GM12892 (cell line): ENCODE measurements around the gene SAMD13.

Experiments used
- DNase-seq: peaks from one replicate; pipeline ENCODE4 v3.0.0; 2011; ENCODE audit not compliant: insufficient read length
- FAIRE-seq: peaks from 2 replicates; lab custom pipeline; 2011; peaks lifted over from hg19 to GRCh38; lab: Jason Lieb, UNC
- POLR2A ChIP-seq: IDR thresholded peaks from 2 replicates; pipeline ENCODE4 v1.6.1; 2011; ENCODE audit warnings: low read depth, low read length, control low read depth
- POLR2AphosphoS5 ChIP-seq: IDR thresholded peaks from 2 replicates; pipeline ENCODE4 v1.6.1; 2011; ENCODE audit warnings: low read depth, low read length, control low read depth
- TAF1 ChIP-seq: IDR thresholded peaks from 2 replicates; pipeline ENCODE4 v1.6.1; 2011; ENCODE audit warnings: low read depth, mild to moderate bottlenecking, control low read depth, low read length, borderline replicate concordance

SAMD13 gene

DNA sequence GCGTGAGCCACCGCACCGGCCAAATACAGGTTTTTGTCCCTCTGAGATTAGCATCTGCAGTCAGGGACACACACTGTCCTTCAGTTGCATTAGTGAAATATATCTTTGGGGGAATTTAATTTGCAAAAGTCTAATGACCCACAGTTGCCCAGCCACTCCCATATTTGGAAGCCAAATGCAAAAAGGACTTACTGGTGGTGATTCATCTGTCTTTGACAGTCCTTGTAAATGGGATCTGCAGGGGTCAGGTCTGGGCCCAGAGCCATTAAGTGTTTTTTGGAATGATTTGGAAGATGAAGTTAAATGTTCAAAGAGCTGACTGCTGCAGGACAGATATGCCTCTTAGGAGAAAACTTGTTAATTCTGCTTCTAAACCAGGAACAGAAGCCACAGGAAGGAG is 52.2 kb downstream of the SAMD13 start:
- TF ChIP-seq POLR2A (no peak), POLR2AphosphoS5 (no peak), TAF1 (no peak)
- FAIRE-seq: no peak
- no peak for DNase-seq

DNA sequence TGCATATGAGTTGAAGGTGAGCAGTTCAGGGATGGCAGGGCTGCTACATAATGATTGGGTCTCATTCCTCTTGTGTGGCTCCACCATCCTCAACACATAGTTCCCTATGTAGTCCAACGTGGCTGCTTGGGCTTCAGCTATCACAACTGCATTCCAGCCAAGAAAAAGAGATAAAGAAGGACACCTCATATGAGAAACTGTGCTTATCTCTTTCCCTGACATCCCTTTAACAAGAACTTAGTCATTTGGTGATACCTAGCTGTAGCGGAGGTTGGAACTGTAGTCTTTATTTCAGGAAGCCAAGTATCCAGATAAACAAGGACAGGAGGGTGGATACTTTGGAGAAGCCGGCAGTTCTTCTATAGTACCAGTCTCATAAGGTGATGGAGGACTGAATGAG is 54.0 kb downstream of the SAMD13 start:
- DNase-seq: no peak

DNA sequence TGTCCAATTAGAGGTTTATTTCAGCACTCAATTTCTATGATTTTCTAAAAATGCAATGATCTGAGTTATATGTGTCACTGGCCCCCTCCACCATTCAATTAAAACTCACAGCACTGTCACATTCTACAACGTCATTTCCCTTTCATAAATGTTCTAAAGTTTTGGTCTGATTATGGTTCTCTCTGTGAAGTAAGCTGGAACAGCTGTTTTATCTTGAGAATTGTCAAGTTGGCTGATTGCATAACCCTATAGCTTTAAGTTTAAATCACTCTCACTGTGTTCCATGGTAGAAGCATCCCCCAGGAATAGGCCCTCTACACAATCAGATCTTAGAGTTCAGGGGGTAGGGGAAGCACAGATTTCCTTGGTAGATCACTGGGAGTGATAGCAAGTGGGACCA is 55.4 kb downstream of the SAMD13 start:
- DNase-seq (no peak), FAIRE-seq (no peak)
- TF ChIP-seq POLR2A: no peak
- TF ChIP-seq POLR2AphosphoS5: no peak
- no peak for TF ChIP-seq TAF1

More for the DNA sequence above, 54.0 kb downstream of the SAMD13 start:
- TF ChIP-seq POLR2A (no peak), POLR2AphosphoS5 (no peak), TAF1 (no peak)
- no peak for FAIRE-seq

DNA sequence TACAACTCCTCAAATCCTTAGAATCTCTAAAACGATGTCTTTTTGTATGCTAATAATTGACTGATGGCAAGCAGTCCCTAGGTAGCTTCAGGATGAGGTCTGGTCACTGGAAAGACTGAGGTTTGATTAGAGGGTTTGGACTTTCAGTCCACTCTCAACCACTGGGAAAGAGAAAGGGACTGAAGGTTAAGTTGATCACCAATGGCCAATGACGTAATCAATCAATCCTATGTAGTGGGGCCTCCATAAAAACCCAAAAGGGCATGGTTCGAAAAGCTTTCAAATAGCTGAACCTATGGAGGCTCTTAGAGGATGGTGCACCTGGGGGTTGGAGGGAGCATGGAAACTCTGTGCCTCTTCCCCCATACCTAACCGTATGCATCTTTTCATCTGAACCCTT is 57.2 kb downstream of the SAMD13 start:
- DNase-seq (no peak), FAIRE-seq (no peak)
- TF ChIP-seq TAF1: no peak
- TF ChIP-seq POLR2AphosphoS5: no peak
- TF ChIP-seq POLR2A: no peak

DNA sequence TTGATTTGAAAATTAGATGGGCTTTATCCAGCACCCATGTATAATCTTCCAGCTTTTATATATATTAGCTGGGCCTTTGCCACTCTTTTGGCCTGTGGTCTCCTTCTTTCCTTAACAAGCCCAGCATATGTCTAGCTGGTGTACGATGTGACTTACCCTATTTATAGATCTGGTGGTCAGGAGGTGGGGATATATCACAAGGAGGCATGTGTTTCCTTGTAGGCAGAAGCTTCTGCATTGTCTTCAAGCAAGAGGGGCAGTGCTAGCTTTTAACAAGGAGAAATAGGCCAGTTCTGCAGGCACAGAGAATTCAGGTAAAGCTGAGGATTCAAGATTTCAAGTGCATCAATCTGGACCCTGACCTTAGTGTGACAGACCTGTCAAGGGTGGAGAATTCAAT is 58.8 kb downstream of the SAMD13 start:
- TF ChIP-seq TAF1 (no peak), POLR2A (no peak), POLR2AphosphoS5 (no peak)
- DNase-seq (no peak), FAIRE-seq (no peak)

DNA sequence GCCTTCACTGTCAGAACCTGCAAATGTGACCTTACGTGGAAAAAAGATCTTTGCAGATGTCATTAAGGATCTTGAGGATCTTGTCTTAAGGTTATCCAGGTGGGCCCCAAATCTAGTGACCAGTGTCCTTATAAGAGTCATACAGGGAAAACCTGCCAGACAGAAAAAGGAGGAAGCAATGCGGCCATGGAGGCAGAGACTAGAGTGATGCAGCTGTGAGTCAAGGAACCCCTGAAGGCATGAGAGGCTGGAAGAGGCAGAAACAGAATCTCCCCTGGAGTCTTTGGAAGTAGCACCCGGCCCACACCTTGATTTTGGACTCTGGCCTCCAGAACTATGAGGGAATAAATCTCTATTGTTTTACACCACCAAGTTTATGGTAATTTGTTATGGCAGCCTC is 60.3 kb downstream of the SAMD13 start:
- FAIRE-seq (no peak), DNase-seq (no peak)
- TF ChIP-seq TAF1 (no peak), POLR2AphosphoS5 (no peak), POLR2A (no peak)

DNA sequence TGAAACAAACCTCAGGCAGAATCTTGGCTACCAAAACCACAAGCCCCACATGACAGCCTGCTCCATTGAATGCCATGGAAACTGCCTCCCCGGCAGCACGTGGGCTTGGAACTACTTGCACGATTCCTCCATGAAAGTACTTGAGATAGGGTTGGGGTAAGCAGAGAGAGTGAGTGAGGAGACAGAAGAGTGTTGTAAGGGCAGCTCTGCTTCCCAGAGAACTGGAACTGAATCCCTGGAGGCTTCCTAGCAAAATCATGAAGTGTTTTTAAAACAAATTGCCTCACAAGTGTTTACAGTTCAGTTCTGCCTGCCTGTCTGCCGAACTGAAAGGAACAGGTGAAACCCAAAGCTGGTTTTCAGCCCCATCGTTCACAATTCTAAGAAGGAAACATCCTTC is 61.5 kb downstream of the SAMD13 start:
- DNase-seq (no peak), FAIRE-seq (no peak)
- TF ChIP-seq POLR2A (no peak), TAF1 (no peak), POLR2AphosphoS5 (no peak)

DNA sequence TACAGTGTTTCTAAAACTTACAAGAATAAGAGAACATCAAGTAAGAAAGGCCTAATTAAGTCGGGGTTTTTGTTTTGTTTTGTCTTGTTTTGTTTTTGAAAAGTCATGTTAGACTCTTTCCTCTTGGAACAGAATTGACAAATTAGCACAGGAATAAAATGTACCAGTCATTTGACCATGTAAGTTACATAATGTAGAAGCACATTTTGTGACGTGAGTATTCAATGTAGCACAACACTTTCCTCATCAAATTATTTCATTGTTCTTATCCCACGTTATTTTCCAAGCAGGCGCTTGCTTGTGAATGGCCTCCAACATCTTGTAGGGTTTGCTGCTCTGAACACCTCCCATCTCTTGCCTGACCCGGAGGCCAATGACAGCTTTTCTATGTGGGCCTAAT is 62.1 kb downstream of the SAMD13 start:
- DNase-seq (no peak), FAIRE-seq (no peak)
- no peak for TF ChIP-seq POLR2AphosphoS5
- TF ChIP-seq TAF1: no peak
- TF ChIP-seq POLR2A: no peak

DNA sequence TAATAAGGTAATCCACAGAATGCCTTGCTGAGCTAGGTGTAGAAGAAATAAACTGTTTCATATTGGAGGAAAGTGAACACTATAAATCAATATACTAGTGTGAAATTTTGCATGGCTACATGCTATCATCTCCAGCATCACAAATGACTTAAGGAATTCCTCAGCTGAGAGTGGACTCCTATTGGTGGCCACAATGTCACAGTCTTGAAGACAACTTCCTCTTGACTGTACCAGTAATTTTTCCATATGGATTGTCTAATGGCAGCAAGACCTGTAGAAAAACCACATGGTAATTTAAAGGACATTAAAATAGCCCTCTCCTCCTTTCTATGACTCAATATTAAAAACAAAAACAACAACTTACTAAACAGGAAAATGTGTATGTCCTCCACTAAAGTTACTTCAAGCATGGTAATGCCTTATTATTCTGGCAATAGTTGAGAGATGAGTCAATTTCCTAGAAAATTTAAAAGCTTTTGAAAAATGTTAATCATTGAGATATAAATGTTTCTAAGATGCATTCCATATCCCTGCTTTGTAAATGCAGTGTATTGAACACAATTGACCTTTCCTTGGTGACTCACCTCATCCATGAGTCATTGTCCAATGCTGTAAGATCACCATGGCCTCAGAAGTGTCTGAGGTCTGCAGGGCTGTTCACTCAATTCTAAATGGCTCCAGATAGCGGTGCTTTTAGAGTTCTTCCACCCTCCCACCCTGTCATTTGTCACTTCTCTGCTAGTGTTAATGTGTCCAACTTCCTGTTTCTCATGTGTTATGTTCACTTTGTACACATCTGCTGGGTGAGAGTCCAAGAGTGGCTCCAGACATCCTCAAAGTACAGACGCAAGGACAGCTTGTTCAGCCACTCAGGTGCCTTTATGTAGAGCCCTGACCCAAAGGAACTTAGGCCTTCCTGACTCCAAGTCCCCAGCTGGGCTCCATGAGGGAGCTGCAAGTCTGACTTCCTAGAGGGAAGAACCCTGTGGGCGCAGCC is 64.0 kb downstream of the SAMD13 start:
- FAIRE-seq (no peak), DNase-seq (no peak)
- TF ChIP-seq TAF1 (no peak), POLR2AphosphoS5 (no peak), POLR2A (no peak)

DNA sequence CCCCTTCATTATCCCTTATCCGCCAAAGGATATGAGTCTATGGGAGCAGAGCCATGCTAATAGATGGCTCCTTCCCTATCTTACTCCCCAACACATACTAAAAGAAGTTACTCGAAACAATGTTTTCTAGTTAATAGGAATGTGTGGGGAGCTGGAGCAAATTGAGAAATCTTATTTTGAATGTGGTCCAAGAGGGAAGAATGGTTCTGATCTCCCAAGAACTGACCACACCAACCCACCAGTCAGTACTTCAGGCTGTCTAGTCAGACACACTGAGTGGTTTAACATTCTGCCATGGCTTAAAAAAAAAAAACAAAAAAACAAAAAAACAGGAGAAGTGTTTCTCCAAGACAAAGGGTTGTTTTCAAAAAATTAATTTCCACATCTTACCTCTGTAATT is 65.3 kb downstream of the SAMD13 start:
- DNase-seq (no peak), FAIRE-seq (no peak)

DNA sequence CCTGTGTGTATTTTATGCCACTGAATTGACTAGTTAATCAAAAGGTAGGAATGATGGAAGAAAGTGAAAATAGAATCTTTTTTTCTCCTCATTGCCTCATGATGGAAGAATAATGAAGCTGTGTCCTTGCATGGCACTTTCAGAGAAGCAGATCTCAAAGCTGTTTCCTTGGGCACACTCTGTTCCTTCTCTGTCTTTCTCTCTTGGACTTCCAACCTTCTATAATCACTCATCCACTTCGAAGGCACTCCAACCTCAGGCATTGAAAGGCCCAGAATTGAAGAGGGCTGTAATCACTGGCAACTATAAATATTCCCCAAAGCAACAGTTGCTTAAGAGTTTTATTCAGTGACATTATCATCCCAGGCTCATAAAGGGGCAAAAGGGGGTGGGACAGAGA is 65.7 kb downstream of the SAMD13 start:
- FAIRE-seq (no peak), DNase-seq (no peak)
- no peak for TF ChIP-seq POLR2AphosphoS5
- no peak for TF ChIP-seq POLR2A
- TF ChIP-seq TAF1: no peak

More for the DNA sequence above, 65.3 kb downstream of the SAMD13 start:
- TF ChIP-seq POLR2A (no peak), POLR2AphosphoS5 (no peak), TAF1 (no peak)

DNA sequence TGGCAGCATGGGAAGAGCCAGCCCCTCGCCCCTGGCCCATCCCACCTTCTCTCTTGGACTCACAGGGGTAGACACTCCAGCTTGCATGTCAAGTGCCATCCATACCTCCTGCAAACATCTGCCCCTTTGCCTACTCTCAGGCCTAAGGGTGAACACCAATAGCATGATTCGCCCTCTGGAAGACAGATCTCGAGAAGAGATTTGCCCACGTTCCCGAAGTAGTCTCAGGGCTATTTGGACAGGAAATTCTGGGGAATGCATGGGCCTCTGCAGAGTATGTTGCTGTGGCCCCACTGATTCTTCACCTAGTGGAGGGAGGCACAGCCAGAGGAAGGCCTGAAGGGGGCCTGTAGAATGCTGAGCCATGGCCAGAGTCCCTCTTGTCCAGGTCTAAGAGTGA is 66.9 kb downstream of the SAMD13 start:
- DNase-seq (no peak), FAIRE-seq (no peak)
- TF ChIP-seq TAF1 (no peak), POLR2A (no peak), POLR2AphosphoS5 (no peak)

DNA sequence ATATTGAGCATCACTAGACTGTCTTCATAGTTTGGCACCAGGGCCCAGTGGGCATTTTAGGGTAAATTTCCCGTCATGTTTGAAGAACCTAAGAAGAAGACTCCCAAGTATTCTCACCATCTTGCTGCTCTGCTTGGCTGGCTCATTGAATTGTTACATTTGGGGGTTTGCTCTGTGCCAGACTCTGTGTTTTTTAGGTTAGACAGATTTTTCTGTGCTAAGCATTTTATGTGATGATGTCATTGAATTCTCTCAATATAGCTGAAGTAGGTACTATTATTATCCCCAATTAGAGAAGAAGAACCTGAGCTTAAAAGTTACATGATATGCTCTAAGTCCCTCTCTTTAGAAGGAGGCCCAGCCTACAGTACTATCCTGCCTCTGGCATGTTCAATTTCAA is 68.8 kb downstream of the SAMD13 start:
- TF ChIP-seq TAF1 (no peak), POLR2AphosphoS5 (no peak), POLR2A (no peak)
- FAIRE-seq (no peak), DNase-seq (no peak)
